ENCODE results near the gene NOTCH4.

The NOTCH4 gene

DNA sequence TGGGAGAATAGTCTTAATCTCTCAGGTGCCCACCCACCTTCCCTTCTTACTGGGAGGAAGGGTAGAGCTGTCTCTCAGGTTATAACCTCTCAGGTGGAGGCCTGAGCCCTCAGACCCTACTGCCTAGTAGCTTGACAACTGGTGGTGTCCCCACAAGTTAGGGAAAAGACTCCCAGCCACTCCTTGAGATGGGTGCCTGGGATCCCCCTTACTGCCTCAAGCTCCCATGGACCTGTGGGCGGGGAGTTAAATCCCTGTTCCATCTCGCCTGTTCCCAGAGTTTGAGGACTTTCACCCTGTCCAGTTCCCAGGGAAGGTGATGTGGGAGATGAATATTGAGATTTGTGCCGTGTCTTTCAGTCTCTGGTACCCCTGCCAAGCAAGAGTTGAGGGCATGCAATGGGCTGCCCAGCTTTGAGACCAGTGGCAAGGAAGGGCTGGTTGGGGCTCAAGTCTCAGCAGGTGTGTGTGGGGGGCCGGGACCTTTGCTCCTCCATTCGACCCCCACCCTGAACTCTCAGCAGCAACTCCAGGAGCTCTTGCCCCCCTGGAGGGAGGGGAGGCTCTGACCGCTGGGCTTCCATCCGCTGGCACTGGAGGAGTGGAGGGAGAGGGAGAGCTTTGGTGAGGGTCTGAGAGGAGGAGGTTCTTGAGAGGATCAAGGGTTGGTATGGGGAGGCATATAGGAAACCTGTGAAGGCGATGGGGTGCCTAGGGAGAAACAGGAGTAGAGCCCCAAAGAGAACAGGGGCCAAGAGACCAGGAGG is 32.8 kb downstream of the NOTCH4 start:
- H3K36me3 ChIP-seq (ENCODE audit: control insufficient read depth in 2 of 2, insufficient read depth in 1 of 2, low read length in 2 of 2) = peaks cover 0 to 24% of the 10 kb centered on the region in 2 experiments; a peak in 1 of 3 replicates
- ChIA-PET CTCF (interaction anchor here (0.7 to 1.8 kb wide), 3 partner anchors 9 to 422 kb away, joined by 3 to 6 read pairs (median 4); no protein-coding TSS in a partner anchor), POLR2A (interaction anchor here (0.7 to 2.2 kb wide), 10 partner anchors 12 to 781 kb away, joined by 5 to 18 read pairs (median 6); partner anchors contain the start of genes AGPAT1, ATF6B, FKBPL and HSPA1B)
- TF ChIP-seq ZBTB48 (tag by site-specific recombination; IDR thresholded peaks at IDR 0.05) (0 out of 2 replicates have a peak, but pooled peaks have one; percentile 22), WT1 (tag by site-specific recombination; IDR thresholded peaks at IDR 0.05) (no peak), ZBTB21 (tag by site-specific recombination; IDR thresholded peaks at IDR 0.05) (no peak), ZIC2 (tag by site-specific recombination; IDR thresholded peaks at IDR 0.05) (peak; percentile 17; the same call in 1 of the 2 replicates)
- no peak overlapping the region for H3K4me3 ChIP-seq (ENCODE audit: low read depth, low read length)
- peaks cover 10% of the 10 kb centered on the region for H3K4me1 ChIP-seq (ENCODE audit: control insufficient read depth, insufficient read depth, low read length)
- no peaks in the 10 kb centered on the region for H3K9me3 ChIP-seq (ENCODE audit: control insufficient read depth, insufficient read depth, low read depth, low read length)
- H3K27ac ChIP-seq (ENCODE audit: extremely low read depth, low read depth, low read length) = peak overlapping the region; percentile 74

DNA sequence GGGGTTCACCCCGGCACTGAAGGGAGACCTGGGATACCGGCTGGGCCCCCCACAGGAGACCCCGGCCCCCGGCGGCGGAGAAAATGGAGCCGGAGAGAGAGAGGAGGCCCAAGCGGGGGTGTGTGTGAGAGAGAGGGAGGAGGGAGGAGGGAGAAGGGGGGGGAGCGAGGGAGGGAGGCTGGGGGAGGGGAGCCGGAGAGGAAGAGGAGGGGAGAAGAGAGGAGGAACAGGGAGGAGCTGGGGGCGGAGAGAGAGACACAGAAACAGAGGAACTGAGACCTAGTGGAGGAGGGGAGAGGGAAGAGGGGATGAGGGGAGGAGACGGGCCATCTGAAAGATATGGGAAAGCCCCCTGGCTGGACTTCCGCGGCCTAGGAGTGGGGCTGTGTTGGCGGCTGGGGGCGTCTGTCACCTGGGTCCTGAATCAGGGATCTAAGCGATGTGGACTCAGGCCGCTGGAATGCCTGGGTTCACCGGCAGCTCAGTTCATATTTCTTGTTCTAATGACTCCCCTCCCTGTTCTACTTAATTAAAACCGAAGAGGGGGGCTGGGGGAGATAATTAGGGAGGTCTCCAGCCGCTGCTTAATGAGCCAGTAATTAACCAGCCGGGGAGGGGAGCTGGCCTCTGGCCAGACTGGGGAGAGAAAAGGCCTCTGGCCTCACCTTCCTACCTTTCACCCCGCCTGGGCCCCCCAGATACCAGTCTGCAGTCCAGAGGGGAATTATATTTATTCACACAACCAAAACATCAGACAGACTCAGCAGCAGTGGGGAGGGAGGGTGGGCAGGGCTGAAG is 33.6 kb downstream of the NOTCH4 start, which contains the start of gene PBX2:
TSS of gene PBX2 (minus strand) at position 149 of the 798 bp plus-strand sequence. CDS start 287 bp downstream, outside the sequence.
- H3K4me1 ChIP-seq (ENCODE audit: control insufficient read depth, insufficient read depth, low read length) = peaks cover 10% of the 10 kb centered on the region
- H3K36me3 ChIP-seq (ENCODE audit: control insufficient read depth in 2 of 2, insufficient read depth in 1 of 2, low read length in 2 of 2) = peaks cover 0 to 27% of the 10 kb centered on the region in 2 experiments; a peak in 1 of 3 replicates
- H3K27ac ChIP-seq (ENCODE audit: extremely low read depth, low read depth, low read length) = peak within 1 kb of the TSS; percentile 77
- no peaks in the 10 kb centered on the region for H3K9me3 ChIP-seq (ENCODE audit: control insufficient read depth, insufficient read depth, low read depth, low read length)
- CTCF ChIA-PET = interaction anchor here (0.6 to 1.8 kb wide), 3 partner anchors 8 to 71 kb away, joined by 3 to 6 read pairs (median 3); no protein-coding TSS in a partner anchor
- H3K4me3 ChIP-seq (ENCODE audit: low read depth, low read length) = peak within 1 kb of the TSS; percentile 62
- POLR2A ChIA-PET = interaction anchor here (0.6 to 2.2 kb wide), 15 partner anchors 11 to 1082 kb away, joined by 3 to 18 read pairs (median 6); partner anchors contain the start of genes AGPAT1, ATF6B, FKBPL and GPANK1
- TF ChIP-seq ZNF433 (tag by site-specific recombination; IDR thresholded peaks at IDR 0.05; ENCODE audit: low read depth) = no peak
- TF ChIP-seq ZBTB6 (tag by site-specific recombination; IDR thresholded peaks at IDR 0.05) = peak; percentile 4; the same call in 1 of the 2 replicates
- TF ChIP-seq SP2 (tag by site-specific recombination; IDR thresholded peaks at IDR 0.05) = peak; percentile 98
- TF ChIP-seq KLF1 (tag by site-specific recombination; IDR thresholded peaks at IDR 0.05) = peak; percentile 64
- TF ChIP-seq GLIS2 (tag by site-specific recombination; IDR thresholded peaks at IDR 0.05) = peak; percentile 79
- no peak for TF ChIP-seq ZNF354C (tag by site-specific recombination; IDR thresholded peaks at IDR 0.05; ENCODE audit: borderline replicate concordance, low read depth)
- 0 out of 2 replicates have a peak, but pooled peaks have one; percentile 42 for TF ChIP-seq ZNF580 (tag by site-specific recombination; IDR thresholded peaks at IDR 0.05)
- no peak for TF ChIP-seq ZNF768 (tag by site-specific recombination; IDR thresholded peaks at IDR 0.05)
- no peak for TF ChIP-seq ZNF660 (tag by site-specific recombination; IDR thresholded peaks at IDR 0.05)
- no peak for TF ChIP-seq ZNF544 (tag by site-specific recombination; IDR thresholded peaks at IDR 0.05)
- TF ChIP-seq KLF16 (tag by site-specific recombination; IDR thresholded peaks at IDR 0.05) = peak; percentile 90
- TF ChIP-seq ZNF830 (tag by site-specific recombination; IDR thresholded peaks at IDR 0.05; ENCODE audit: low read depth) = no peak
- no peak for TF ChIP-seq ZNF670 (tag by site-specific recombination; IDR thresholded peaks at IDR 0.05; ENCODE audit: low read depth)
- TF ChIP-seq ZNF133 (tag by site-specific recombination; IDR thresholded peaks at IDR 0.05) = no peak
- no peak for TF ChIP-seq ZNF214 (tag by site-specific recombination; IDR thresholded peaks at IDR 0.05; ENCODE audit: borderline replicate concordance)
- no peak for TF ChIP-seq ZNF501 (tag by site-specific recombination; IDR thresholded peaks at IDR 0.05)
- peak; percentile 69 for TF ChIP-seq ZNF335 (tag by site-specific recombination; conservative IDR thresholded peaks at IDR 0.05)
- no peak for TF ChIP-seq ZFP3 (tag by site-specific recombination; IDR thresholded peaks at IDR 0.05; ENCODE audit: low read depth)
- no peak for TF ChIP-seq ZNF155 (tag by site-specific recombination; IDR thresholded peaks at IDR 0.05)
- 0 out of 2 replicates have a peak, but pooled peaks have one; percentile 17 for TF ChIP-seq ZNF76 (tag by site-specific recombination; IDR thresholded peaks at IDR 0.05; ENCODE audit: borderline replicate concordance, low read depth)
- TF ChIP-seq, protein P1, sequence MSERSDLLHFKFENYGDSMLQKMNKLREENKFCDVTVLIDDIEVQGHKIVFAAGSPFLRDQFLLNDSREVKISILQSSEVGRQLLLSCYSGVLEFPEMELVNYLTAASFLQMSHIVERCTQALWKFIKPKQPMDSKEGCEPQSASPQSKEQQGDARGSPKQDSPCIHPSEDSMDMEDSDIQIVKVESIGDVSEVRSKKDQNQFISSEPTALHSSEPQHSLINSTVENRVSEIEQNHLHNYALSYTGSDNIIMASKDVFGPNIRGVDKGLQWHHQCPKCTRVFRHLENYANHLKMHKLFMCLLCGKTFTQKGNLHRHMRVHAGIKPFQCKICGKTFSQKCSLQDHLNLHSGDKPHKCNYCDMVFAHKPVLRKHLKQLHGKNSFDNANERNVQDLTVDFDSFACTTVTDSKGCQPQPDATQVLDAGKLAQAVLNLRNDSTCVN (tag by site-specific recombination; optimal IDR thresholded peaks at IDR 0.05) = no peak
- no peak for TF ChIP-seq TCF7L2 (IDR thresholded peaks at IDR 0.05; ENCODE audit: borderline replicate concordance, low read depth, low read length)
- peak; percentile 61; the same call in 1 of the 2 replicates for TF ChIP-seq ZNF2 (tag by site-specific recombination; IDR thresholded peaks at IDR 0.05)
- TF ChIP-seq ZNF571 (tag by site-specific recombination; IDR thresholded peaks at IDR 0.05) = no peak

Measured in HEK293 (cell line).